PFSK-1 (cell line): Measurements from ENCODE around the gene SYCP3.

ENCODE experiments used
- FOXP2 ChIP-seq: optimal IDR thresholded peaks from 2 replicates; pipeline ENCODE3; 2011; ENCODE audit warnings: borderline replicate concordance, control low read depth, inconsistent platforms; ENCODE audit not compliant: insufficient read depth; ENCODE audit errors: extremely low read length, extremely low read depth
- POLR2AphosphoS5 ChIP-seq: IDR thresholded peaks from 2 replicates; pipeline ENCODE4 v1.6.1; 2012; ENCODE audit warnings: low read depth, mild to moderate bottlenecking, control low read depth, low read length, moderate library complexity
- REST ChIP-seq, 2 experiments: IDR thresholded peaks; 2 replicates each; pipeline versions ENCODE4 v1.6.1 to v1.8.0; 2011 to 2012; ENCODE audit warnings: low read depth in 2 of 2, low read length in 2 of 2, control low read depth in 1 of 2, inconsistent platforms in 1 of 2, mild to moderate bottlenecking in 1 of 2, moderate library complexity in 1 of 2; ENCODE audit not compliant: insufficient read depth in 1 of 2
- SIN3A ChIP-seq: IDR thresholded peaks from 2 replicates; pipeline ENCODE4 v1.6.1; 2012; ENCODE audit warnings: mild to moderate bottlenecking, low read length, moderate library complexity, borderline replicate concordance; ENCODE audit not compliant: insufficient read depth
- TAF1 ChIP-seq: IDR thresholded peaks from 2 replicates; pipeline ENCODE4 v1.6.1; 2012; ENCODE audit warnings: low read length, control low read depth, borderline replicate concordance; ENCODE audit not compliant: insufficient read depth

Gene SYCP3

GRCh38 chr12:101750152-101750551 is 10.9 kb upstream of the SYCP3 start:
- TF ChIP-seq SIN3A (no peak), POLR2AphosphoS5 (no peak), FOXP2 (no peak), REST (IDR thresholded peaks at IDR 0.05; ENCODE audit: insufficient read depth in 1 of 2, low read depth in 2 of 2, low read length in 2 of 2) (no peak), TAF1 (no peak)

- no peak for TF ChIP-seq POLR2AphosphoS5
- TF ChIP-seq FOXP2 = no peak
- TF ChIP-seq REST (IDR thresholded peaks at IDR 0.05; ENCODE audit: insufficient read depth in 1 of 2, low read depth in 2 of 2, low read length in 2 of 2) = no peak
- no peak for TF ChIP-seq SIN3A
- TF ChIP-seq TAF1 = no peak
Observed at GRCh38 chr12:101749657-101750056, 10.4 kb upstream of the SYCP3 start.

GRCh38 chr12:101748907-101749306 is 9.6 kb upstream of the SYCP3 start:
- TF ChIP-seq POLR2AphosphoS5 (no peak), REST (IDR thresholded peaks at IDR 0.05; ENCODE audit: insufficient read depth in 1 of 2, low read depth in 2 of 2, low read length in 2 of 2) (no peak), SIN3A (no peak), FOXP2 (no peak), TAF1 (no peak)

GRCh38 chr12:101747697-101748096 is 8.4 kb upstream of the SYCP3 start:
- TF ChIP-seq POLR2AphosphoS5 (no peak), REST (IDR thresholded peaks at IDR 0.05; ENCODE audit: insufficient read depth in 1 of 2, low read depth in 2 of 2, low read length in 2 of 2) (no peak), TAF1 (no peak), FOXP2 (no peak), SIN3A (no peak)

GRCh38 chr12:101746661-101747060 is 7.4 kb upstream of the SYCP3 start:
- TF ChIP-seq POLR2AphosphoS5 (no peak), REST (IDR thresholded peaks at IDR 0.05; ENCODE audit: insufficient read depth in 1 of 2, low read depth in 2 of 2, low read length in 2 of 2) (no peak), TAF1 (no peak), FOXP2 (no peak), SIN3A (no peak)
